IPS-11a (cell line): Measurements from ENCODE around the gene SYTL4.
A peak's percentile ranks its signal among the peaks of the same experiment; 100 is the strongest.
"Not testable (repeated sequence)": the region's sequence is repeated elsewhere in the genome, so short reads cannot be mapped to it uniquely, and the experiment has no call there.

Experiments used
- H3K4me3 ChIP-seq: one replicate; pipeline ENCODE4 v1.5.1; 2013; ENCODE audit warnings: low read depth, low read length, control low read depth

The SYTL4 gene

GRCh38 chrX:100731441-100732281, at the start of gene SYTL4:
TSS of gene SYTL4 (minus strand) at chrX:100732121. CDS start at chrX:100702037, 30,084 bp downstream.
- peak within 1 kb of the TSS; percentile 56 for H3K4me3 ChIP-seq

- H3K4me3 ChIP-seq, result not testable (repeated sequence)
These were observed 37.5 kb upstream of the SYTL4 start for GRCh38 chrX:100769439-100769838.

- no peak overlapping the region for H3K4me3 ChIP-seq
These were observed 36.9 kb upstream of the SYTL4 start for GRCh38 chrX:100768679-100769338.

GRCh38 chrX:100750883-100751282, 19.0 kb upstream of the SYTL4 start:
- no peak overlapping the region for H3K4me3 ChIP-seq

GRCh38 chrX:100748108-100748507, 16.2 kb upstream of the SYTL4 start:
- no peak overlapping the region for H3K4me3 ChIP-seq

- no peak overlapping the region for H3K4me3 ChIP-seq
These were observed 15.8 kb upstream of the SYTL4 start for GRCh38 chrX:100747703-100748102.

GRCh38 chrX:100747090-100747489, 15.2 kb upstream of the SYTL4 start:
- H3K4me3 ChIP-seq, result no peak overlapping the region

- H3K4me3 ChIP-seq, result no peak overlapping the region
These were observed 14.1 kb upstream of the SYTL4 start for GRCh38 chrX:100745806-100746537.

GRCh38 chrX:100745205-100745604, 13.3 kb upstream of the SYTL4 start:
- H3K4me3 ChIP-seq, result no peak overlapping the region

- H3K4me3 ChIP-seq, result no peak overlapping the region
These were observed 11.2 kb upstream of the SYTL4 start for GRCh38 chrX:100743009-100743607.

- H3K4me3 ChIP-seq, result not testable (repeated sequence)
These were observed 7.9 kb downstream of the SYTL4 start for GRCh38 chrX:100724006-100724405.

- no peak overlapping the region for H3K4me3 ChIP-seq
These were observed 10.6 kb downstream of the SYTL4 start for GRCh38 chrX:100721328-100721727.

GRCh38 chrX:100720301-100720700, 11.6 kb downstream of the SYTL4 start:
- no peak overlapping the region for H3K4me3 ChIP-seq

- H3K4me3 ChIP-seq, result no peak overlapping the region
These were observed 12.8 kb downstream of the SYTL4 start for GRCh38 chrX:100719139-100719538.

GRCh38 chrX:100717363-100717762, 14.6 kb downstream of the SYTL4 start:
- H3K4me3 ChIP-seq, result no peak overlapping the region

- H3K4me3 ChIP-seq, result no peak overlapping the region
These were observed 21.1 kb downstream of the SYTL4 start for GRCh38 chrX:100710816-100711215.

- H3K4me3 ChIP-seq, result no peak overlapping the region
These were observed 27.2 kb downstream of the SYTL4 start for GRCh38 chrX:100704581-100705203.

- H3K4me3 ChIP-seq, result no peak overlapping the region
These were observed 31.1 kb downstream of the SYTL4 start for GRCh38 chrX:100700809-100701208.

- no peak overlapping the region for H3K4me3 ChIP-seq
These were observed 33.4 kb downstream of the SYTL4 start for GRCh38 chrX:100698551-100698950.

GRCh38 chrX:100696699-100697351, 35.1 kb downstream of the SYTL4 start:
- H3K4me3 ChIP-seq, result no peak overlapping the region
